Type B pancreatic cell (in vitro differentiated cells): Measurements from ENCODE around the gene NEO1. TPM values are rescaled to one million over a fixed set of nuclear protein-coding genes. Genes with fewer than 3 reads are reported as not detected.

Experiments used
- DNase-seq: peaks from one replicate; pipeline ENCODE4 v3.0.0; 2021; ENCODE audit warnings: mixed read lengths; ENCODE audit not compliant: unreplicated experiment; ENCODE audit errors: extremely low spot score
- H3K27ac Mint-ChIP-seq: 2 replicates; pipeline ENCODE4 v1.8.0; 2021; ENCODE audit warnings: mild to moderate bottlenecking, mixed read lengths
- H3K27me3 Mint-ChIP-seq: 2 replicates; pipeline ENCODE4 v1.8.0; 2021; ENCODE audit warnings: mixed read lengths
- H3K36me3 Mint-ChIP-seq: 2 replicates; pipeline ENCODE4 v1.8.0; 2021; ENCODE audit warnings: mixed read lengths
- H3K4me1 Mint-ChIP-seq: one replicate; pipeline ENCODE4 v1.8.0; 2021; ENCODE audit warnings: mixed read lengths; ENCODE audit not compliant: unreplicated experiment
- H3K4me3 Mint-ChIP-seq: 2 replicates; pipeline ENCODE4 v1.8.0; 2021; ENCODE audit warnings: mild to moderate bottlenecking, mixed read lengths
- H3K9me3 Mint-ChIP-seq: 2 replicates; pipeline ENCODE4 v1.8.0; 2021; ENCODE audit warnings: mixed read lengths
- CTCF ChIP-seq: fragments of 200-600 bp; sonication (generic); conservative IDR thresholded peaks from 2 replicates; pipeline ENCODE4 v1.5.0; 2021; ENCODE audit warnings: antibody characterized with exemption, mild to moderate bottlenecking
- total RNA-seq: library from RNA; stranded (reverse); gene quantifications from 2 replicates; pipeline ENCODE4 v1.2.1, GENCODE V29; 2021; ENCODE audit warnings: low replicate concordance

The NEO1 gene
- total RNA-seq, 1 donor from 2014 or later: 94.7 TPM

GRCh38 chr15:73244333-73244732, 192.1 kb downstream of the NEO1 start:
- no peaks in the 10 kb centered on the region for H3K9me3 Mint-ChIP-seq
- no peaks in the 10 kb centered on the region for H3K4me1 Mint-ChIP-seq
- H3K27me3 Mint-ChIP-seq: no peaks in the 10 kb centered on the region
- no peak for DNase-seq
- no peak overlapping the region for H3K4me3 Mint-ChIP-seq
- peaks cover 20% of the 10 kb centered on the region for H3K36me3 Mint-ChIP-seq
- peak; percentile 45 for TF ChIP-seq CTCF
- H3K27ac Mint-ChIP-seq: no peak overlapping the region

- TF ChIP-seq CTCF: no peak
These were observed 194.2 kb downstream of the NEO1 start for GRCh38 chr15:73246439-73246838.

GRCh38 chr15:73246898-73247297, 194.6 kb downstream of the NEO1 start:
- peaks cover 20% of the 10 kb centered on the region for H3K36me3 Mint-ChIP-seq
- no peak overlapping the region for H3K4me3 Mint-ChIP-seq
- no peaks in the 10 kb centered on the region for H3K4me1 Mint-ChIP-seq
- H3K27me3 Mint-ChIP-seq: no peaks in the 10 kb centered on the region
- DNase-seq: no peak
- H3K9me3 Mint-ChIP-seq: no peaks in the 10 kb centered on the region
- H3K27ac Mint-ChIP-seq: no peak overlapping the region
- TF ChIP-seq CTCF: no peak

More at GRCh38 chr15:73246439-73246838, 194.2 kb downstream of the NEO1 start:
- Mint-ChIP-seq H3K27ac (no peak overlapping the region), H3K27me3 (no peaks in the 10 kb centered on the region), H3K4me1 (no peaks in the 10 kb centered on the region), H3K4me3 (no peak overlapping the region), H3K36me3 (peaks cover 20% of the 10 kb centered on the region), H3K9me3 (no peaks in the 10 kb centered on the region)
- DNase-seq: no peak

- no peak for TF ChIP-seq CTCF
- no peak overlapping the region for H3K4me3 Mint-ChIP-seq
- H3K9me3 Mint-ChIP-seq: no peaks in the 10 kb centered on the region
- no peaks in the 10 kb centered on the region for H3K27me3 Mint-ChIP-seq
- peaks cover 20% of the 10 kb centered on the region for H3K36me3 Mint-ChIP-seq
- H3K4me1 Mint-ChIP-seq: no peaks in the 10 kb centered on the region
- DNase-seq: no peak
- no peak overlapping the region for H3K27ac Mint-ChIP-seq
These were observed 195.1 kb downstream of the NEO1 start for GRCh38 chr15:73247331-73247730.

DNA sequence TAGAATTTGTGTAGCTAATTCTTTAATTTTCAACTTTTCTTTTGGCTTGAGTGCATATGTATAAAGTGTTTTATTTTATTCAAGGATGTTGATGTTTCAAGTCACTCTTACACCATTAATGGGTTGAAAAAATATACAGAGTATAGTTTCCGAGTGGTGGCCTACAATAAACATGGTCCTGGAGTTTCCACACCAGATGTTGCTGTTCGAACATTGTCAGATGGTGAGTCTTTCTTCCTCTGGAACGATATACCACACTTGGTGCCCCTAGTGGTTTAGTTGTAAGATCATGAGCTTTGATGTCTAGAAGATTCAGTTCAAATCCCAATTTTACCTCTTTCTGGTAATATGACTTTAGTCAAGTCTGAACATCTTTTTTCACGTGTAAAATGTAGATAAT, 197.2 kb downstream of the NEO1 start:
- peak; percentile 22 for TF ChIP-seq CTCF
- H3K36me3 Mint-ChIP-seq: peaks cover 16% of the 10 kb centered on the region
- H3K27ac Mint-ChIP-seq: no peak overlapping the region

GRCh38 chr15:73254598-73254997, 202.3 kb downstream of the NEO1 start:
- H3K27me3 Mint-ChIP-seq: no peaks in the 10 kb centered on the region
- peaks cover 14% of the 10 kb centered on the region for H3K36me3 Mint-ChIP-seq
- no peak for DNase-seq
- H3K4me3 Mint-ChIP-seq: no peak overlapping the region
- no peaks in the 10 kb centered on the region for H3K9me3 Mint-ChIP-seq
- no peak for TF ChIP-seq CTCF
- no peaks in the 10 kb centered on the region for H3K4me1 Mint-ChIP-seq
- no peak overlapping the region for H3K27ac Mint-ChIP-seq

More for the DNA sequence above, 197.2 kb downstream of the NEO1 start:
- DNase-seq: no peak
- H3K27me3 Mint-ChIP-seq: no peaks in the 10 kb centered on the region
- no peaks in the 10 kb centered on the region for H3K4me1 Mint-ChIP-seq
- H3K4me3 Mint-ChIP-seq: no peak overlapping the region
- no peaks in the 10 kb centered on the region for H3K9me3 Mint-ChIP-seq
